ENCODE measurements around the gene JCAD.
"Not testable (repeated sequence)": the region's sequence is repeated elsewhere in the genome, so short reads cannot be mapped to it uniquely, and the experiment has no call there.

JCAD gene

GRCh38 chr10:29993319-29993915, 66.0 kb downstream of the JCAD start:
- DNase-seq (ENCODE audit: extremely low read depth in 1 of 2, low read depth in 1 of 2): no peak

GRCh38 chr10:29992914-29993313, 66.5 kb downstream of the JCAD start:
- no peak for DNase-seq (ENCODE audit: extremely low read depth in 1 of 2, low read depth in 1 of 2)

GRCh38 chr10:29991382-29991781, 68.0 kb downstream of the JCAD start:
- no peak for DNase-seq (ENCODE audit: extremely low read depth in 1 of 2, low read depth in 1 of 2)

- DNase-seq (ENCODE audit: extremely low read depth in 1 of 2, low read depth in 1 of 2): no peak
These were observed 71.9 kb downstream of the JCAD start for GRCh38 chr10:29987471-29987870.

GRCh38 chr10:29982997-29983648, 76.3 kb downstream of the JCAD start:
- no peak for DNase-seq (ENCODE audit: extremely low read depth in 1 of 2, low read depth in 1 of 2)

GRCh38 chr10:29981510-29981909, 77.9 kb downstream of the JCAD start:
- DNase-seq (ENCODE audit: extremely low read depth in 1 of 2, low read depth in 1 of 2): no peak

GRCh38 chr10:29980084-29980483, 79.3 kb downstream of the JCAD start:
- no peak for DNase-seq (ENCODE audit: extremely low read depth in 1 of 2, low read depth in 1 of 2)

- not testable (repeated sequence) for DNase-seq (ENCODE audit: extremely low read depth in 1 of 2, low read depth in 1 of 2)
These were observed 80.0 kb downstream of the JCAD start for GRCh38 chr10:29979421-29979779.

- DNase-seq (ENCODE audit: extremely low read depth in 1 of 2, low read depth in 1 of 2): no peak
These were observed 82.2 kb downstream of the JCAD start for GRCh38 chr10:29977171-29977570.

- no peak for DNase-seq (ENCODE audit: extremely low read depth in 1 of 2, low read depth in 1 of 2)
These were observed 83.3 kb downstream of the JCAD start for GRCh38 chr10:29976134-29976533.

GRCh38 chr10:29974773-29975172, 84.6 kb downstream of the JCAD start:
- no peak for DNase-seq (ENCODE audit: extremely low read depth in 1 of 2, low read depth in 1 of 2)

GRCh38 chr10:29973921-29974320, 85.5 kb downstream of the JCAD start:
- no peak for DNase-seq (ENCODE audit: extremely low read depth in 1 of 2, low read depth in 1 of 2)

GRCh38 chr10:29970576-29970975, 88.8 kb downstream of the JCAD start:
- no peak for DNase-seq (ENCODE audit: extremely low read depth in 1 of 2, low read depth in 1 of 2)

- no peak for DNase-seq (ENCODE audit: extremely low read depth in 1 of 2, low read depth in 1 of 2)
These were observed 89.4 kb downstream of the JCAD start for GRCh38 chr10:29970012-29970396.

- no peak for DNase-seq (ENCODE audit: extremely low read depth in 1 of 2, low read depth in 1 of 2)
These were observed 90.0 kb downstream of the JCAD start for GRCh38 chr10:29969255-29970011.

GRCh38 chr10:29968585-29968984, 90.8 kb downstream of the JCAD start:
- no peak for DNase-seq (ENCODE audit: extremely low read depth in 1 of 2, low read depth in 1 of 2)

GRCh38 chr10:29966269-29966668, 93.1 kb downstream of the JCAD start:
- no peak for DNase-seq (ENCODE audit: extremely low read depth in 1 of 2, low read depth in 1 of 2)
